ENCODE data around the gene TMEM135.
A peak's percentile ranks its signal among the peaks of the same experiment; 100 is the strongest.

TMEM135 gene

DNA sequence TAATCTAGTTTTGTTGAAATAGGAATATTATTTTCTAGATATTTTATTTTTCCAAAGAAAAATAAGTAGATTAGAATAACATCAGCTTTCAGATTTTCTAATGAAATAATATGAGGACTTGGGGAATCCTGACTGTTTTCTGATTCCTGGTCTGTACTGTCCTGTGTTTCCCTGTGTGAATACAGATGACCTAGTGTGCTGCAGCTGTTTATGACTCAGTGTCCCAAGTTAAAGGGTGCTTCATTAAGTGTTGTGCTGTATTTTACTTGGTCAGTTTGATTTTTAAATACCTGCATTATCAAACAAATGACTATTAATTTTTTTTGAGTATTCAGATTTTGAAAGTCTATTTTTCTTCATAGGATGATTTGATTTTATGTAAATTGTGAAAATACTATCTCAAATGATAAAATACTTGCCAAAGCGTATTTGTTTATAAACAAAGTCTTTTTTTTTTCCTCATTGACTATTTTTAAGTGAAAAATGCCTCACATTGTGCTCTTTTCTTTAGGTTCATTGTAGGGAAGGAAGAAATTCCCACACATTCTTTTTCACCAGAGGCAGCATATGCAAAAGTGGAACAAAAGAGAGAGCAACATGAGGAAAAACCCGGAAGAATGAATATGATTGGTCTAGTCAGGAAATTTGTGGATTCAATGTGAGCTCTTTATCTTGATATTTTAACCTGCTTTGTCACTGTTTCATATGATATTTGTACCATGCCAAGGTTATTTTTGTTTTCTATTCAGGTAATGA lies 264.2 kb downstream of the TMEM135 start:
- no peak for DNase-seq (ENCODE audit: low spot score)

DNA sequence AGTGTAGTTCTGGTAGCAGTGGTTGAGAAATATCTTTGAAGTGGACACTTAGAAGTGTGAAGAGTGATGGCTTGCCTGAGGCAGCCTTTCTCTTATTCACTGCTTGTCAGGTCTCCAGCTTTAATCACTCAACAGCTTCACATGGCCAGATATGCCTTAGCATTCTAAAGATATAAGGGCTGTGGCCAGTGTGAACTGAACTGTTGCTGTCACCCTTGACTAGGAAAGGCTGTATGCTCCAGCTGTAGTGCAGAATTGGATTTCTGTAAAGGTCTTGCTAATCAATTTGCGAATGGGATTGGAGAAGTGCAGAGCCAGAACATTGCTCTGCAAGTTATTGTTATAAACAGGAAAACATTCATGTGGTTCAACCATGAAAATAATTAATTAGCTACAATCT lies 266.7 kb downstream of the TMEM135 start:
- no peak for DNase-seq (ENCODE audit: low spot score)

DNA sequence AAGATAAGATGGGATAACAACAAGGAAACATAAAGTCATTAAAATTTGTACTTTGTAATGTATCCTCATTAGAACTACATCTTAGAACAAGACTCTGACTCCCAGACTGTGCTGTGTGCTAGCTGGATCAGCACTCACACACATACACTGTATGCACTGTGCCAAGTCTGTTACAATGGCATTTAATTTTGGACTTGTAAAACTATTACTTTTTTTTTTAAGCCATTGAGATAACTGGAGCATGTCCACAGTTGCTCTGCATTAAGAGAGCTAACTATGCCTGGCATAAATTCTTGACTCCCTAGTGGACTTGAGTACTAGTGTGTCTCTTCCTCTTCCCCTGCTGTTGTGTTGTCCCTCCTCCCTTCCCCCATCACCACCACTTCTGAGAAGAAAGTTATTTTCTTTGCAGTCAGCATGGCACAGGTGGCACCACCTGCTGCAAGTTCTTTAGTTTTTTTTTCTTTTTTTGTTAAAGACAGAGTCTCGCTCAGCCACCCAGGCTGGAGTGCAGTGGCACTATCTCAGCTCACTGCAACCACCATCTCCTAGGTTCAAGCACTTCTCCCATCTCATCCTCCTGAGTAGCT lies 268.6 kb downstream of the TMEM135 start:
- DNase-seq (ENCODE audit: low spot score): no peak

DNA sequence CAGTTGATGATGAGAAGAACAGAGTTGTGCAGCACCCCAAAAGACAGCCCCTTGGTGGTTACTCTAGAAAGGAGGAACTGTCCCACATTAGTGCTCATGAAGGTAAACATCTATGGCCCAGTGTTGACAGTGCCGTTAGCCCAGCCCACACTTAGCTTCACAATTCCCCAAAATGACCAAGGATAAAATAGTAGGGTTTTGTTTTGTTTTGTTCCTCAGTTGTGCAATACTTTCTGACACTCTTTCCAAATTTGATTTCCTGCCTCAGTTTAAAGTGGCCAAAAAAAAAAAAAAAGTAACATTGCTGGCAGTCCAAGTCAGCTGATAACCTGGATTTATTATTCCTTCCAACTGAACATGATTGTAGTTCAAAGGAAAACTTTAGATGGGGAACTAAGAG lies 269.4 kb downstream of the TMEM135 start:
- no peak for DNase-seq (ENCODE audit: low spot score)

DNA sequence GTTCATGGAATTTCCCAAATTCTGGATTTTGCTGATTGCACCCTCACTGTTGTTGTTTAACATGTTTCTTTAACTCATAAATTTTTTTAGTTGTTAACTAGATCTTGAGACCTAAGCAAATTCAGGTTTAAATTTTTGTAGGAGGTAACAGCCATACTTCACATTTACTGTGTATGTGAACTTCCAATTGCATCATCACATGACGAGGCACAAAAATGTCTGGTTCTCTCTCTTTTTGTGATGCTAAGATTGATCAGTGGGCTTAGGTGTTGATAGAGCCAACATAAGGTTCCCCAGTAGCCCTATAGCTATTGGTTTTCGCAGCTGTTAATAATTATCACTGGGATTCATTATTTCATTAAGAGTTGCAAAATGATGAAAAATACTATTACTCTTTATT lies 277.5 kb downstream of the TMEM135 start:
- no peak for DNase-seq (ENCODE audit: low spot score)

DNA sequence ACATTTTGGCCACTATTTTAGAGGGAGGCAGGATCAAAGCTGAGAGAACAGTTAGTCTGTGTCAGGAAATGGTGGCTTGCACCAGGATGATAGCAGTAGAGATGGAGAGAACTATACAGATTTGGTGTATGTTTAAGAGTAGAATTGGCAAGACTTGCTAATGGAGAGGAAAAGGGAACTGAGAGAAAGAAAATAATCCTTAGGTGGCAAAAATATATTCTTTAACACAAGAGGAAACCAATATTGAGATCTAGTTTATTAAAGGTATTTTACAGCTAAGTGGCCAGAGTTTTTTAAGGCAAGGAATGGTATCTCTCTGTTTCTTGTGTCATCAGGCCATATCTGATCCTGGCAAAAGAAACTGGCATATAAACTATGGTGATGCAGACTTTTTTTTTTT lies 278.8 kb downstream of the TMEM135 start:
- no peak for DNase-seq (ENCODE audit: low spot score)

DNA sequence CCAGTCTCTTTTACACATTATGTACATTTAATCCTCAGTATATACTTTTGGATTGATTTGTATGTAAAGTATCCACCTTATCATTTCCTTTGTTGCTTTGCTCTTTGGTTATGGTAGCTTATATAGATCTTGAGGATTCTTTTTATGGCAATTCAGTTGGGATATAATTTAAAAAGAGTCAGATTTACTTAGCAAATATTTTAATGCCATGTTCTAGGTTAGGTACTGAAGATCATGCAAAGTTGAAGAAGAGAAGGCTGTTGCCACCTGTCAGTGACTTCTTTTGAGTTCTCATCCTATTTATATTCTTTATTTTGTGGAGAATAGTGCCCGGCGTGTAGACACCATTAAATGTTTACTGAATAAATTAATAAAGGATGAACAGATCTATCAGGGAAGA lies 279.7 kb downstream of the TMEM135 start:
- DNase-seq (ENCODE audit: low spot score): no peak

DNA sequence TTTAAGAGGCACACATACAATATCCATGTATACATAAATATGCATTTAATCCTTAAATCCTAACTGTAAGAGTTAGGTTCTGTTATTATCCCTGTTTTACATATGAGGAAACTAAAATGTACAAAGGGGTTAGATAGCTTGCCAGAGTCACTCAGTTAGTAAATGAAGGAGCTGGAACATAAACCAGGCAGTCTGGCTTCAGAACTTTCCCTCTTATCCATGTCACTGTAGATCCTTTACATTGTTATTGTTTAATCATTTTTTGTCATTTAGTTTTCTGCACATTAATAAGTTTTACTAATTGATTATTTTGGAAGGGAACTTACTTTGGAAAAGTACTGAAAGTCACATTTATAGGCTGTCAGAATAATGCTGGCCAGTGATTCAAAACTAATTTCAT lies 282.4 kb downstream of the TMEM135 start:
- no peak for DNase-seq (ENCODE audit: low spot score)

DNA sequence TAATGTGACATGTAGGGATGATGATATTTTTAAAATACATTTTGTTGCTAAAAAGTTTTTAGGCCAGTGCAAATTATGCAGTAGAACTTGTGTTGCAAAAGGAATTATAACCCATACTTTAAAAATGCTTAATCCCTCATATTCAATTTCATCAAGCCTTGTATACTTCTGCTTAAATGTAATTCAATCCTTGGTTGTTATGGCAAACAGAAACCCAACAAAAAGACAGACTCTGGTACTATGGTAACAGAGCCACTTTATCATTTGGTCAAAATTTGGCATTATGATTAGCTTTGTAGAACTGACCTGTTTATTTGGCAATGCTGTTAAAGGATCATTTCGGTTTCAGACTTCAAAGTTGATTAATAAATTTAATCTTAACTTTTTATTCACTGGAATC lies 284.8 kb downstream of the TMEM135 start:
- DNase-seq (ENCODE audit: low spot score): no peak

DNA sequence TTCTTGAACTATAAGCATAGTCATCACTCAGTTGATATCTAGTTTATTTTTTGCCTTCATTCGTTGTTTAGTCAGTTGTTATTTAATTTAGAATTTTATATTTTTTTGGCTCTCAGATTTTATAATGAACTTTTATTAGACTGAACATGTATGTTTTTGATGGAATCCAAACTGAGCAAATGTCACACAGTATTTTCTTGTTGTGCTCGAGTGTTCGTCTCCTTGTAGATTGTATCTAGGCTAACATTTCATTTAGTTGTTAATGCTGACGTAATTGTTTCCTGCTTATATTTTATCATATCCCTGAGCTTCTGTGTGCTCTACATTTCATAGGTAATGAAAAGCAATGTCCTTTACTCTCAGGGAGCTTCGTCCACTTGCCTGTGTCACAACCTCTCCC lies 286.2 kb downstream of the TMEM135 start:
- DNase-seq (ENCODE audit: low spot score): no peak

DNA sequence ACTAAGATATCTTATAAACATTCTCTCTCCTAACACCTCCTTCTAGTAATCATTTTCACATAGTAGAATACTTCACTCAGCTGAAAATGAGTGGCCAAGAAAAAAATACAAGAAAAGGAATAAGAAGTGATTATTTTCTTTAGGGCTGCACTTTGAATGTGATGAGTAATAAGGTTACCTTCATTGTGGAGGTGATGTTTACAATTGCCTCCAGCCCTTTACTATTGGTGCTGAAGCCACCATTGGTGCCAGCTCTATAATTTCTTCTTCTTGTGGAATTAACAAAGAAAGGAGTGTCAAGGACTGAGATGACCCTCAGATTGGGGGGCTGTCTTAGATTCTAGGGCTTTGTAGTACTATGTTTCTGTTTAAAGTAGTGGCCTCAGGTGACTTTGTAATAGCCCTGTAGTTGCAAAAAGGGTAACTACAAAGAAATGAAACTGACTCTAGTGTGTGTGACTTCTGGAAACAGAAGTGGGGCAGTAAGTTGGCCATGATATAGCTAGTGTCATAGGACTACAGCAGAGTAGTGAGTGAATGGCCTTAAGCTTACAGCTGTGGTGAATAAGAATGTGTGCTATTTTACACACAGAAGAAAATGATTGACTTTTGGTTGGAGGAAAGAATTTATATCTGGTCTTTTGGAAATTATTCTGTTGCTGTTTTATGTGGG lies 287.2 kb downstream of the TMEM135 start:
- DNase-seq (ENCODE audit: low spot score): no peak

DNA sequence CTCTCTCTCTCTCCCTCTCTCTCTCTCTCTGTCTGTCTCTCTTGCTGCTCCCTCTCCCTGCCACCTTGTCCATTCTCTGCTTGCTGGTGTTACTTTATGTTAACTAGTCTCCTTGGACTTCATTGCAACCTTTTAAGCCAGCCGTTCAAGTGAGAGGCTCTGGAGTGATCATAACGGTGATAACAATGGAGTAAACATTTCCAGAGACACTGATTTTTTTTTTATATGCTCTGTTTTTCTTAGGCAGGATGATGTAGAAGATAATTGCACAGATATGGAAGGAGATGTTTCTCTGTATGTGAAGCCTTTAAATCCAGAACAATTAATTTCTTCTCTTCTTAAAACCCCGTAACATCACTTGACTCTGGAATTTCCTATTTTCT lies 287.7 kb downstream of the TMEM135 start:
- DNase-seq (ENCODE audit: low spot score): no peak

DNA sequence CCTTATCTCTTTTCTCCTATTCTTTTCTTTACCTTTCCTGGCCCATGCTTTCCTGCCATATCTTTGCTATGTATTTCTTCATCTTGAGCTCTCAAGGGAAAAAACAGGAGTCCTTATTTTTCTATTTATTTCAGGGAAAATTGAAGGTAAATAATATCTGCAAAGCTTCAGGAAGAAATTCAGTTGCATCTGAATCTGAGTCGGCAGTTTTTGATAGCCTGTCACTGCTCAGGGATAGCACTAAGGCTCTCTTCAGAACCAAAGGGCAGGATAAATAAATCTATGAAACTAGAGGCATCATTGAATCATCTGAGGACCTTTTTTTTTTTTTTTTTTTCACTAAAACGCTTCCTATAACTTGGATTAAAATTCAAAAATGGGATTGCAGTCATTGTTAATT lies 288.9 kb downstream of the TMEM135 start:
- no peak for DNase-seq (ENCODE audit: low spot score)

DNA sequence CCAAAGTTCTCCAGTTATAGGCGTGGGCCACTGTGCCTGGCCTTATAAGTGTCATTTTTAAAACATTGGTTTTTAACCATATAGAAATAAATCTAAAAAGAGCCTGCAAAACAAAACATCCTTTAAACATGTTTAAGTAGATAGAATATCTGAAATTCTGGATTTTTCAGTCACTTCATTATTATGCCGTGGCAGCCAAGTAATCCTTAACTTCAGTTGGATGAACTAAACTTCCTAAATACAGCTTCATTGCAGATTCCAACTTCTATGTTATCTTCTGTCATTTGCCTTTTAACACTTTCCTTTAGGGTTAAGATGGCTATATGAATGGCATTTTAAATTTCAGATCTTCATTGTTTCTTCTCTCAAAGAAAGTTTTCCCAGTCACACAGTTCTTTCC lies 291.4 kb downstream of the TMEM135 start:
- DNase-seq (ENCODE audit: low spot score): no peak

DNA sequence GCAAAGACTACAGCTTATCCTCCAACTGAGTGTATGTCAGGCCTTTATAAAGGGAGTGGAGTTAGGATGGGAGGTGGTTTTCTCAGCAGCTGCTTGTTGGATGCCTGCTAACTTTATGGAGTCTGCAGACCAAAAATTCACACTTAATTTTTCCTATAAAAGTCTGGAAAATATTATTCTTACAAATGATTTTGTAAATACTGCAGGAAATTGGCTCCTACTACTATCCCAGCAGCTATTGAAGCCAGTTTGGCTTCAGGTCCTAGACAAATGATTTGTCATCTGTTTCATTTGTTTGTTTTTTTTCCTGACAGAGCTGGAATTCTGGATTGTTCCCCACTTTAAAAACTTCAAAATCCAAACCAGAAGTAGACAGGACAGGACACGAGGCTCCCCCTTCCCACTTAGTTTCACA lies 292.5 kb downstream of the TMEM135 start:
- DNase-seq (ENCODE audit: low spot score): no peak

DNA sequence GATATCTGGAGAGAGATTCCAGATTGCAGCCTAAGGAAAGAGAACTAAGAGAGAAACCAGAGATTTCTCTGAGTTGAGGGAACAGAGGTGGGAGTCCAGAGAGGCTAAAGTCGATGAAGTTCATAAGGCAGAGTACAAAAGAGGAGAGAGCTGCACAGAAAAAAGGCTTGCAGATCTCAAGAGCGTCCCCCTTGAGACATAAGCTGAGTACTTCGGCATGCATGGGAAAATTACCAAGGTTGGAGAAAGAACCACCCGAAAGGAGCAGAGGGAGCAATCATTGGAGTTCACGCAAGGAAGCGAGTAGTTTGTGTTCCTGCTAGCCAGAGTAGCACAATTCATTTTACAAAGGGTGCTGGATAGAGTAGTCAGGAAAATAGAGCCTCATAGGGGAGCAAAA lies 293.5 kb downstream of the TMEM135 start:
- no peak for DNase-seq (ENCODE audit: low spot score)

DNA sequence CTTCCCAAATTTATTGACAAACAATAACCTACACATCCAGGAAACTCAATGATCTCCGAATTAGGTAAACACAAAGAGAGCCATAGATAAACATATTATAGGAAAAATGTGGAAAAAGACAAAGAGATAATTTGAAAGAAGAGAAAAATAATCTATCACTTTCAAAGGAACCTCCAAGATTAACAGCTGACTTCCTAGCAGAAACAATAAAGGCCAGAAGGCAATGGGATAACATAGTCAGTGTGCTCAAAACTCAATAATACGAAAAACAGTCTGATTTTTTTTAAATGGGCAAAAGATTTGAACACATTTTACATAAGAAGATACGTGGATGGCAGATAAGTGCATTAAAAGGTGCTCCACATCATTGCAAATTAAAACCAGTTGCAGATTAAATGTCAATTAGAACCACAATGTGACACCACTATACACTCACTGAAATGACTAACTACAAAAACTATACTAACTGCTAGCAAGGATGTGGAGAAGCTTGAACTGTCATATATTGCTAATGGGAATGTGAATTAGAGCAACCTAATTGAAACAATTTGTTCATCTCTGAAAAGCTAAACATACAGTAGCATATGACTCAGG lies 300.4 kb downstream of the TMEM135 start:
- no peak for DNase-seq (ENCODE audit: low spot score)

DNA sequence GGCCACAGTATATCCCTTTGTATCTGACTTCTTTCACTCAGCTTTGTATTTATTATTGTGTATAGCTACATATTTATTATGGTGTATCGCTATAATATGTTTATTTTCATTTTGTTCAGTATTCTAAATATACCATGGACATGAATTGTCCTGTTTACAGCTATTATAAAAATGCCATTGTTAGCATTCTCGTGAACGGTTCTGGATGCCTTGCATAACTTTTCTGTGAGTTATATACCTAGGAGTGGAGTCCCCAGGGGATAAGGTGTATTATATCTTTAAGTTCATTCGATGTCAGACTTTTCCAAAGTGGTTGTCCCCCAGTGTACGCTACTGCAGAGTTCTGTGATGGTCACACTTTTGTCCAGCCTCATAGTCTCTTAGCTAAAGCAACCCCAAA lies 301.7 kb downstream of the TMEM135 start:
- no peak for DNase-seq (ENCODE audit: low spot score)

DNA sequence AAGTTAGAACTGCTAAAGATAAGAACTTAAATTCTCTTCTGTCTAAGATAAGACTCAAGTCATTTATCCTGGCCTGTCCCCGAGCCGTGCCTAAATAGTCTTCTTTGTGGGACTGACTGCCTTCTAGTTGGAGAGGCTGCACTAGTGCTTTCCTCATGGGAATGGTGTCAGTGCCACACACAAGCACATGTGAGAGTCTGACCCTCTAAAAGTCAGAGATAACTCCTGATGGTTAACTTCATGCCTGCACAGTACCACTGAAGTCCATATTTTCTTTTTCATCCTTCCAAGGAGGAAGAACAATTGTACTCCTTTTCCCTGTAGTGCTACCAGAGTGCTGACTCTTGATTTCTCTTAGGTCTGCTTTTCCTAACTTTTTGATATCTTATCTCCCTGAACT lies 309.7 kb downstream of the TMEM135 start:
- no peak for DNase-seq (ENCODE audit: low spot score)

DNA sequence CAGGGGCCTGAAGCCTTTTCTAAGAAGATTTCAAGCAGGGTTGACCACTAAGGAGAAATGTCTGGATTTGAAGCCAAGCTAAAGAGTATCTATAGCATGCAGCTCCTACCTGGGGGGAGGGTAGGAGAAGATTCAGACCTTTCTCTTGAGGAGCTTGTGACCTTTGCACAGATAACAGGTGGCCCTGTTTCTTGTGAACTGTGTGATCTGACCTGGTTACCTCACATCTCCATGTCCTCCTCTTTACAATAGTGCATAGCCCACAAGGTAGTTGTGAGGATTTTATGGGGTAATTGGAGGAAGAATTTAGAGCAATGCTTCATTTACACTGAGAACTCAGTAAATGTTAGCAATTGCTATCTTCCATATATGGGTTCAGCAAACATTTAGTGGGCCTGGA lies 310.1 kb downstream of the TMEM135 start:
- no peak for DNase-seq (ENCODE audit: low spot score)

DNA sequence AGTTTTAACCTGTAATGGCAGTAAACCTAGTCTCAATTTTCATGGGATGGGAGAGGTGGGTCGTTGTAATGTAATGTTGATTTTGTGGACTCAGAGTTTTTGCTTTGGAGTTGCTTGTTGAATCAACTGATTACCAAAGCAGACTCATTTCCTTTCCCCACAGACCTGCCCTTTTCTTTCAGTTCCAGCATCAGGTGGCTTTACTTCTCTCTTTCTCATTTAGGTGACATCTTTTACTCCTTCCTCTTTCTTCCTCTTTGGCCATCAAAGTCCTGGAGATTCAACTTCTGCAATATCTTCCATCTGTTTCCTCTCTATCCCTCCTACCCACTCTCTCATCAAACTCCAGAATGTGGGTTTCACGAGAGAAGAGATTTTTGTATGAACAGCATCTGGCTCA lies 313.9 kb downstream of the TMEM135 start:
- no peak for DNase-seq (ENCODE audit: low spot score)

DNA sequence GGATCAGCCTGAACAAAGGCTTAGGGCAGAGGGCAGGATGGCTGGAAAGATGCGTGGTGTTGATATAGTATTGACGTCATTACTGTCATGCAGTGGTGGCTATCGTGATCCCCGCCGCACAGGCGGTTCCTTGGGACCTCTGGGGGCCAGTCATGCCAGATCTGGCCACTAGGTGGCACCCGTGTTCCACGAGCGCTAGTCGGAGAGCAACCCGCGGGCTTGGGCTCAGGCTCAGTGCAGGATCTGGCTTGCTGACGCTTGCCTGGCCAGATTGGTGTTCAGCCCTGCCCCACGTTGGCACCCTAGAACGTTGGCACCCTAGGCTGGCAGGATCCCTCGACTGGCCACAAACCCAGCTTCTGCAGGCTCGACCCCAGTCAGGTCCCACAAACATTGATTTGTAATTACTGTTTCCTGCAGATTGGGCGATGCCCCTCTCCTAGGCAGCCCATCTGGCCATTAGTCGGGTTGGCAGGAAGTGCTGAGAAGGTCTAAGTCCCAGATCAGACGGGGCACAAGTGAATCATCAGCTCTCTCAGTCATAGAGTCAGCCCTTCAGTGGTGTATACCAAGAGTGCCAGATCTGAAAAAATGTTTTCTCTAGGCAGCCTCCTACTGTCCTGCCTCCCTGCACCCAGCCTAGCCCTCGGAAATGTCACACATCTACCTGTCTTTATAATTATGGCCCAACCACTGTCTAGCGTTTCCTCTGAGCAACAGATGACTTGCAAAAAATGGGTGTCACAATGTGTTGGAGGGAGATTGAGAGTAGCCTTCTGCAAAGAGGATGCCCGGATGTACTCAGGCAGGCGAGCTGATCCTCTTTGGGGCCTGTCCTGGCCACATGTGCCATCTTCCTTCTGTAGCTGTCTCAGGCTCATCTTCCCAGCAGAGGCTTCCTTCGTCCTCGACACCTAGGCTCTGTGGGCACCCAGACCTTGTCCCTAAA lies 315.3 kb downstream of the TMEM135 start:
- peak; percentile 79 for DNase-seq (ENCODE audit: low spot score)

All from LoVo (cell line).